Urinary bladder (tissue), 4 donors: ENCODE data around the gene MYRIP. TPM values are rescaled to one million over a fixed set of nuclear protein-coding genes. Genes with fewer than 3 reads are reported as not detected.

Source experiments
- DNase-seq: peaks from one replicate; pipeline ENCODE4 v3.0.0-alpha.2; 2015; ENCODE audit errors: extremely low spot score
- H3K27ac ChIP-seq: one replicate; pipeline ENCODE4 v1.5.1; 2013; ENCODE audit warnings: low read depth, mild to moderate bottlenecking, moderate library complexity
- H3K36me3 ChIP-seq: one replicate; pipeline ENCODE4 v1.6.1; 2013; ENCODE audit warnings: mild to moderate bottlenecking, moderate library complexity; ENCODE audit not compliant: insufficient read depth
- H3K4me1 ChIP-seq: one replicate; pipeline ENCODE4 v1.6.1; 2013; ENCODE audit warnings: mild to moderate bottlenecking, moderate library complexity; ENCODE audit not compliant: insufficient read depth
- H3K4me3 ChIP-seq: one replicate; pipeline ENCODE4 v1.5.1; 2013; ENCODE audit warnings: low read depth, low read length
- WGBS: extraction: QIAGEN DNeasy Blood & Tissue Kit; methylation state at CpG from one replicate; pipeline ENCODE4 v1.1.7; 2013; 5-methylcytosine and 5-hydroxymethylcytosine counted together
- polyA plus RNA-seq: library from polyadenylated mRNA; stranded (reverse); fragments of 200-250 nt; gene quantifications from one replicate; pipeline ENCODE4 v1.2.3, GENCODE V29; 2013
- total RNA-seq: library from RNA; depleted of rRNA; stranded (reverse); fragments of >200 nt; gene quantifications from one replicate; pipeline ENCODE4 v1.2.3, GENCODE V29; 2014
- donor health status: healthy with polysubstance abuse.
- donor health status: healthy.

MYRIP gene
- total and polyA plus RNA-seq, 2 donors, result 2.9 to 4.4 TPM

DNA sequence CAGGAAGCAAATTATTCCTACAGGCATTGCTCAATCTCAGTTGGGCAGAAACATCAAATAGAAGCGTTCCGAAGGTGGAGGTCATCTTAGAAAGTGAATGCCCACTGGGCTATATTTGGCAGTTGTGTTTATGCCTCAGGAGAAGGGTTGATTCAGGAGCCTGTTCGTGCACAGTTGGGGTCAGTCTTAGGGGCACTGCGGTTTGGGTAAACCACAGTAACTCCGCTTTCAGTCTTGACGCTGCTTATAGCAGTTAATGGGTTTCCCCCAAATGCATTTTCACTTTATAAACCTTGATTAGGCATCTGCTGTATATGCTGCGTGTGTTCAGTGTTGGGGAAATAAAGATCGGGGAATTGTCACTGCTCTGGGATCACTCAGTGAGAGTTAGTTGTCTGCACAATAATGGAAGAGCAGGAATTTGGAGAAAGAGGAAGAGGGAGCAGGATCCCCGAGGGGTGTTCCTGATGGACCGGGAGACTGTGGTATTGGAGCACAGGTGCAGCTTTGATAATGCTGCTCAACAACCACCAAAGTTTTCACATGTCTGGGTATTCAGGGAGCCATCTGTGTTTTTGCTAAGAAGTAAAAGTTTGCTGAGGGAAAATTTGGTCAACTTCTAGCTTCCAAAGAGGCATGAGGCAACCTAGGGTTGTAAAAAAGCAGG lies 375.8 kb downstream of the MYRIP start:
- DNase-seq, result no peak
- no peaks in the 10 kb centered on the region for H3K4me1 ChIP-seq
- no peak overlapping the region for H3K27ac ChIP-seq
- H3K36me3 ChIP-seq, result no peaks in the 10 kb centered on the region
- H3K4me3 ChIP-seq, result no peak overlapping the region
- 73% methylated on average over 10 of the region's 10 CpGs for WGBS

DNA sequence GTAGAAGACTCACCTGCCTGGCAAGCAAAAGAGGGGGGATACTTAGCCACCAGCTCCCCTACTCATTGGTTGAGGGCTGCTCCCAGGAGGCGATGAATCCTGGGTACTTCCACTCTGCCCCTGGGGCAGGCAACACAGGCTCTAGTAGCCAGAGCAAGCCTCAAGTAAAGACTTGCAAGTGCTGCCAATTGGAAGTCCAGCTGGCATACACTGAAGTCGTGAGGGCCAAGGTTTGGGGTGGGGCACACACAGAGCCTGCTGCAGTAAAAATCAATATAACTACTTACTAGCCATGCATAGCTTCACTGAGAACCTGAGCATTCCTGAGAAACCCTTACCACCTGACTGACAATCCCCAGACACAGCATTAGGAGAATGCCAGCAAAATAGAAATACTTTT lies 377.1 kb downstream of the MYRIP start:
- 68% methylated on average over 2 of the region's 2 CpGs for WGBS

DNA sequence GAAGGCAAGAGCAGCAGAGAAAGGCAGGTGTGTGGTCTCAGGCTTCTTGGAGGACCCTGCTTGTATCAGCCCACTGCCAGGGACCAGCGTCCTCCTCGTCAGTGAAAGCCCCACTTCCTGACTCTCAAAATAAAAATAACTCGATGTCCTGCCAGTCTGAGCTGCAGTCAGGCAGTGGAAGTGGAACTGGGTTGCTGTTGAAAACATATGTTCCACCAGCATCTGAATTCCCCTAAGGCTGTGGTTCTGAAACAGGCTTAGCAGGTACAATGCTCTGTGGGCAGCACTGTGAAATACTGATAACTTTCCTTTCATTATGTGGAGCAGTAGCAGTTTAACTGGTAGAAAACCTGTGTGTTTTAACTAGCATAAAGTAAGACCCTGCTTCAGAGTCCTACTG lies 378.5 kb downstream of the MYRIP start:
- no peak for DNase-seq
- Histone ChIP-seq H3K36me3 (no peaks in the 10 kb centered on the region), H3K4me1 (no peaks in the 10 kb centered on the region), H3K27ac (no peak overlapping the region), H3K4me3 (no peak overlapping the region)
- WGBS, result 47% methylated on average over 3 of the region's 3 CpGs

More for the DNA sequence above, 377.1 kb downstream of the MYRIP start:
- Histone ChIP-seq H3K4me1 (no peaks in the 10 kb centered on the region), H3K27ac (no peak overlapping the region), H3K4me3 (no peak overlapping the region), H3K36me3 (no peaks in the 10 kb centered on the region)
- DNase-seq, result no peak

DNA sequence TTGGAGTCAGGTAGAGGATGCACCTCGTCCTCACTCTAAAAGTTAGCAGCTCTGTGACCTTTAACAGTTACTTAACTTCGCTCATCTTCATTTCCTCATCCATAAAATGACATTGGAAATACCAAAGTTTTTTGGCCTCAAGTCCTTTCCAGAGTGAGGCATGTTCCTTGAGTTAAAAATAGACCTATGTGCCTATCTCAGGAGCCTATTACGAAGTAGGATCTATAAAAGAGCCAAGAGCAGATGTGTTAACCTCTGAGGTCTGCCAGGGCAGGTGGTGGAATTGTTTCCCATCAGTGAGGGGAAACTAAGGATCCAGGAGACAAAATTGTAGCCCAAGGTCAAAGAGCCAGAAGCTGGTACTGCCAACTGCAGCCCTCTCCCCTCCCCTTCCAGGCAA lies 379.7 kb downstream of the MYRIP start:
- DNase-seq, result no peak
- Histone ChIP-seq H3K4me1 (no peaks in the 10 kb centered on the region), H3K27ac (no peak overlapping the region), H3K4me3 (no peak overlapping the region), H3K36me3 (no peaks in the 10 kb centered on the region)
- 84% methylated on average over 3 of the region's 3 CpGs for WGBS

DNA sequence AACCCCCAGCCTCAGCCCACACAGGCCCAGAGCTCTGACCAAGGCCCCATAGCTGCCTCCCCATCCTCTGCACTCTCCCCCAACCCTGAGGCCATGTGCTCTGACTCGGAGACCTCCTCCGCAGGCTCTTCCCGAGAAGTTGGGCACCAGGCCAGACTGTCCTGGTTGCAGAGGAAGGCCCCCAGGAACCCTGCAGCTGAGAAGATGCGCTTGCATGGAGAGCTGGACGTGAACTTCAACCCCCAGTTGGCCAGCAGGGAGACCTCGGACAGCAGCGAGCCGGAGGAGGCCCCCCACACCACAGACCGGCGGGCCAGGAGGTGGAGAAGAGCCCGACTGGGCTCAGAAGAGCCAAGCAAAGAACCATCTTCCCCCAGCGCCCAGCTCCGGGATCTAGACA lies 380.6 kb downstream of the MYRIP start:
- Histone ChIP-seq H3K27ac (no peak overlapping the region), H3K4me1 (no peaks in the 10 kb centered on the region), H3K36me3 (no peaks in the 10 kb centered on the region), H3K4me3 (no peak overlapping the region)
- 76% methylated on average over 13 of the region's 13 CpGs for WGBS
- no peak for DNase-seq

DNA sequence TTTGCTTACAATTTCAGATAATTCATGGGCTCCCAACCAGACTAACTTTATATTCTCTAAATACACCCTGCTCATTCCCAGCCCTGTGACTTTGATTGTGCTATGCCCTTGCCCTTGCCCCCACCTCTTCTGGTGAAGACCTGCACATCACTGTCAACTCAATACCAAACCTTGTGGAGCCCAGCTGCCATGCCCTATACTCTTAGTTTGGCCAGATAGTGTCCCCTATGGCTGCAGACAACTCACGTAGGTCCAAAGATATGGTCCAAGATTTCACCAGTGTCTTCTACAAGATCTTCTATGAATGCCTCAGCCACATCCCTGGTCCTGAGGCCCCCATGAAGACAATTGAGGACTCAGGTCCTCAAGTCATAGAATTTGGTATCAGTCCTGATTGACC lies 381.8 kb downstream of the MYRIP start:
- 94% methylated on average over 1 of the region's 1 CpG for WGBS
- Histone ChIP-seq H3K27ac (no peak overlapping the region), H3K4me3 (no peak overlapping the region), H3K36me3 (no peaks in the 10 kb centered on the region), H3K4me1 (no peaks in the 10 kb centered on the region)
- no peak for DNase-seq

DNA sequence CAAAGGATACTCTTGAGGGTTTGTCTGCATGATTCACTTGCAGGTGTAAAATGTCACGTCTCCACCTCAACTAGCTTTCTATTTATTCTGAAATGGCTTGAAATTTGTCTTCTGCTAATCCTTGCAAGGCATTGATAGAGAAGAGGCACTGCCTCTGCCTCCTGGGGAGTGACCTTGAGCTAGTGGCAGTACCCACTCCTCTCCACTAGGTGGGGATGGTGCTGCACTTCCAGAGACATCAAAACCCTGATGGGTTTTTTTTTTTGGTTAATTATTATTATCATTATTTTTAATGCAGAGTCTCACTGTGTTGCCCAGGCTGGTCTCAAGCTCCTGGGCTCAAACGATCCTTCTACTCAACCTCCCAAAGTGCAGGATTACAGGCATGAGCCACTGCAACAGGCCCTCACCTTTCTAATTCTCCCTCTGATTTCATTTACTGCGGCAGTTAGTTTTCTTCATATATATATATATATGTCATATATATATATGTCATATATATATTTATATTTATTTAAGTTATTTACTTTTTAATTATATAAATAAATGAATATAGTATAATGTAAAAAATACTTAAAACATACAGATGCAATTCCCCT lies 382.5 kb downstream of the MYRIP start:
- no peak overlapping the region for H3K4me3 ChIP-seq
- 32% methylated on average over 3 of the region's 3 CpGs for WGBS
- H3K4me1 ChIP-seq, result no peaks in the 10 kb centered on the region
- H3K27ac ChIP-seq, result no peak overlapping the region
- H3K36me3 ChIP-seq, result no peaks in the 10 kb centered on the region
- DNase-seq, result no peak

DNA sequence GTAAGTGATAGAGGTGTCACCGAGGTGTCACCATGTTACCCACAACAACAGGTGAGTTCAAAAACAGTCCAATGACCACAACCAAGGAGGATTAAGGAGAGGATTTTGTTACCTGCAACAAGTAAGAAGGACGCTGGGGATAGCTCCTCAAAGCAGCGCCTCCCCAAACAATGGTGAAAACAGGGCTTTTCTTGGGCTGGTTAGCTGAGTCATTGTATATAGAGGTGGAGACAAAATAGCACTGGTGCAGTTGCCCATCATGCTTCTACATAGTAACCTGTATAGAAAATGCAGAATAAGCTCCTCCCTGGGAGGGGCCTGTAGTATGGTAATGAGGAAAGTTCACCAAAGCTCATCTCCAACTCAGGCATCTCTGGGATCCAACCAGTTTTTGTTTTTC lies 383.2 kb downstream of the MYRIP start:
- no peak overlapping the region for H3K4me3 ChIP-seq
- no peak for DNase-seq
- no peak overlapping the region for H3K27ac ChIP-seq
- WGBS, result 79% methylated on average over 3 of the region's 3 CpGs
- no peaks in the 10 kb centered on the region for H3K36me3 ChIP-seq
- no peaks in the 10 kb centered on the region for H3K4me1 ChIP-seq

DNA sequence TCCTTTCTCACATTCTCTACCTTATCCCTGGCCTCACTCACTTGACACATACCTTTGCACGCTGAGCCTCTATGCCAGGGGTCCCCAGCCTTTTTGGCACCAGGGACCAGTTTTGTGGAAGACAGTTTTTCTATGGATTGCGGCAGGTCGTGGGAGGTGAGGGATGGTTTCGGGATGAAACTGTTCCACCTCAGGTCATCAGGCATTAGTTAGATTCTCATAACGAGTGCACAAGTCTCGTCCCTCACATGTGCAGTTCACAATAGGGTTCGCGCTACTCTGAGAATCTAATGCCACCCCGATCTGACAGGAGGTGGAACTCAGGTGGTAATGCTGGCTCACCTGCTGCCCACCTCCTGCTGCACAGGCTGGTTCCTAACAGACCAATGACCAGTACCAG lies 387.6 kb downstream of the MYRIP start:
- H3K27ac ChIP-seq, result no peak overlapping the region
- 85% methylated on average over 9 of the region's 9 CpGs for WGBS
- no peak for DNase-seq

DNA sequence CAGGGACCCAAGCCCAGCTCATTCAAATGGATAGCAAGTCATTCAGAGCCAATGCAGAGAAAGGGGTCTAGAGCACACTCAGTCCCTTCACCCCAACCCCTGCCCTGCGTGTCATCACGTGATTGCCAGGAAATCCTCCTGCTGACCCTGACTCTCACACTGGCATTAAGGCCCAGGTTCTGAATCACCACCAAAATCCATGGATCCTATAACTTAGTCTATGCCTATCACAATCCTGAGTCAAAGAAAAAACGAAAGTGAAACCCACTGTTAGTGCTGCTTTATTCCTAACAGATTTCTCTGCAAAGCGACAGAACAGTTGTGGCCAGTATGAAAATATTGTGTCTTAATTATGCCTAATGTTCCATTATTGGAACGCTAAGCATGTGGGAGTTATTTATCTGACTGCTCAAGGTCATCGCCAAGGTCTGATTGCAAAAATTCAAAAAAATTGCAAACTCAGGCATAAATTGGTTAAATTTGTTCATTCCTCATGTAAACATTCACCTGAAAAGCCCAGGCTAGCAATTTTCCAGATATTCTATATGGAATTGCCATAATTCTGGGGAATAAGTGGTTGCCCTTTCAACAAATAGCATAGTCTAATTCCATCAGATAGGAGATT lies 391.4 kb downstream of the MYRIP start:
- Histone ChIP-seq H3K36me3 (no peaks in the 10 kb centered on the region), H3K4me1 (no peaks in the 10 kb centered on the region), H3K27ac (no peak overlapping the region), H3K4me3 (no peak overlapping the region)
- WGBS, result 86% methylated on average over 6 of the region's 6 CpGs
- DNase-seq, result no peak

More for the DNA sequence above, 387.6 kb downstream of the MYRIP start:
- Histone ChIP-seq H3K36me3 (no peaks in the 10 kb centered on the region), H3K4me3 (no peak overlapping the region), H3K4me1 (no peaks in the 10 kb centered on the region)

DNA sequence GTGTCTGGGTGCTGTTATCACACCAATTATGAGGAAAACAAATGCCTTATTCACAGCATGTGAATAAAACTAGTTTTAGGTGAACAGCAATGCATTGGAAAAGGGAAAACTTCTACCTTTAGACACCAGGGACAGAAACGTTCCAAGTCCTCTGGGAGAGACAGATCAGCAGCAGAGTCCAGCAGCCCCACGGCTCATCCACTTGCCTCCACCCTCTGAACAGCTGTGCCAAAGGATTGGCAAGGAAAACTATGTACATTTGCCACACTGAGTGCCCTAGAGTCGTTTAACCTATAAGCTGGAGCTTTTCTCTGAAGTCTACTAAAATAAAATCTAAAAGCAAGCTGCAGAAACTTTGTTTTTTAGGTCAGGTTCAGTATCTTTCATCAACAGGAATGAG lies 392.4 kb downstream of the MYRIP start:
- 39% methylated on average over 3 of the region's 3 CpGs for WGBS

DNA sequence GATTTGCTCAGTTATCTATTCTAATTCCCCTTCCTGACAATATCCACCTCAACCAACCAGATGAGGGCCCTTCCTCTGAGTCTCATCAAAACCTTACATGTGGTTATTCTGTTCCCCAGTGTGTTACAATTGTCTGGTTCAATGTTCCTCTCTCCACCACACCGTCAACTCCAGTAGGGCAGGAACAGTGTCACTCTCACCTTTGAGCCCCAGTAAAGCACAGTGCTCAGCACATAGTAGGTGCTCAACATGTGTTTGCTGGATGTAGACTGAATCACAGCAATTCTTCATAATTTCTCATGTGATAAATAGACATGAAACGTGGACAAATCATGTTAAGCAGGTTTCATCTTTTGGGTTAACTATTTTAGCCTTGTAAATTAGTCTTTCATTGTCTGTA lies 397.1 kb downstream of the MYRIP start:
- Histone ChIP-seq H3K4me3 (no peak overlapping the region), H3K27ac (no peak overlapping the region), H3K4me1 (no peaks in the 10 kb centered on the region), H3K36me3 (no peaks in the 10 kb centered on the region)
- DNase-seq, result no peak
- WGBS, result 89% methylated on average over 2 of the region's 2 CpGs

More for the DNA sequence above, 392.4 kb downstream of the MYRIP start:
- no peak for DNase-seq
- H3K36me3 ChIP-seq, result no peaks in the 10 kb centered on the region
- no peak overlapping the region for H3K4me3 ChIP-seq
- H3K4me1 ChIP-seq, result no peaks in the 10 kb centered on the region
- no peak overlapping the region for H3K27ac ChIP-seq

DNA sequence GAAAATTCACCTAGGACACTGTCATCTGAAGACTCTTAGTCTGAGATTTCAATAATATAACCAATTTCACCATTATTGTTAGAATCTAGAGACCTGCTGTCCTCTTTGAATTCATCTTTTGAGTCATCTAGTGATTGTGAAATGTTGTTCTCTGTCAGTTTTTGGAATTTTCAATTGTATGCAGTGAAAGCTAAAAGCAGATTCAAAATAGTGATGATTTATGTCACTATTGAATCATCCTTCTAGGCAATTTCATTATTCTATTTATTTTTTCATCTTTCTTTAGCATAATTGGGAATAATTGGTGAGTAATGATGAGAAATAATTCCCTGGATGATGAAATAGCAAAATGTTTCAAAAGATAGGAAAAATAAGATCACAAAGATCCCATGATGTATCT lies 398.4 kb downstream of the MYRIP start:
- H3K4me1 ChIP-seq, result no peaks in the 10 kb centered on the region
- no peak overlapping the region for H3K27ac ChIP-seq
- no peak overlapping the region for H3K4me3 ChIP-seq
- H3K36me3 ChIP-seq, result no peaks in the 10 kb centered on the region
- no peak for DNase-seq

DNA sequence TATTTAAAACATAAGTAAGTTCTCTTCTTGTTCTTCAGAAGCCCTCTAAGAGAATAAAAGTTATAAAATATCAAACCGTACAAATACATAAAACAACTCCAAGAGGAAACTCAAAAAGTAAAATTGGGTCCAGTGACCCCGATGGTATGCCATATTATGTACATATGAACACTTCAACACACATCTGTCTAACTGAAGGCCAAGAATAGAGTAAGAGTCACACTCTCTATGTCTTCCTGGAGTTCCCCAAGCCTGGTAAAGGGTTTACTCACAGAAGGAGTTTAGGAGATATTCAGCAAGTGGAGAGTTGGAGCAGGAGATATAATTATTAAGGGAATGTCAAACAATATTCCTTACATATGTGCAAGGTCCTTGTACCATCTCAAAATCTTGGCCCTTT lies 398.8 kb downstream of the MYRIP start:
- Histone ChIP-seq H3K4me1 (no peaks in the 10 kb centered on the region), H3K27ac (no peak overlapping the region), H3K36me3 (no peaks in the 10 kb centered on the region), H3K4me3 (no peak overlapping the region)
- WGBS, result 92% methylated on average over 2 of the region's 2 CpGs
- no peak for DNase-seq
